Islet precursor cell (in vitro differentiated cells): ENCODE data around the gene TMEM51.

Experiments
- DNase-seq: peaks from one replicate; pipeline ENCODE4 v3.0.0-alpha.2; 2018

The TMEM51 gene

DNA sequence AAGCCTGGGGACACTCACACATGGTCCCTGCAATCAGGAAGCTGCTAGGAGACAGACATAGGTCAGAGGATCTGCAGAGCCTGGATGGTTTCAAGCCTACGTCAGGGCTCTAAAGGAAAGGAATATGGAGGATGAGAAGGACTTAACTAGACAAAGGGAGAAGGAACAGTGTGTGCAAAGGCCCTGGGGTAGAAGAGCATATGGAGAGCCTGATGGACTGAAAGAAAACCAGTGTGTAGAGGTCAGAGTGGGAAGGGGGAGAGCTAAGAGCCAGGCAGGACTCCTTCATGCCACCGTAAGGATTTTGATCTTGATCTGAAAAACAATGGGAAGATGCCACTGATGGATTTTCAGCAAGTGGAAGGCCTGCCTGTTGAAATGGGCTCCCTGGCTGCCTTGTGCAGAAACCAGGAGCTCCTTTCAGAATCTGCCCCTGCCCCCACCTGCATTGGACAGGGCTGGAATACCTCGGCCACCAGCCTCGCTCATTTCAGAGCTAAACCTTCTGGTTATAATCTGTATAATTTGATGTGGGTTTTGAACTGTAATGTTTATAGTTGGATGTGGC lies 102.1 kb downstream of the TMEM51 start:
- no peak for DNase-seq

DNA sequence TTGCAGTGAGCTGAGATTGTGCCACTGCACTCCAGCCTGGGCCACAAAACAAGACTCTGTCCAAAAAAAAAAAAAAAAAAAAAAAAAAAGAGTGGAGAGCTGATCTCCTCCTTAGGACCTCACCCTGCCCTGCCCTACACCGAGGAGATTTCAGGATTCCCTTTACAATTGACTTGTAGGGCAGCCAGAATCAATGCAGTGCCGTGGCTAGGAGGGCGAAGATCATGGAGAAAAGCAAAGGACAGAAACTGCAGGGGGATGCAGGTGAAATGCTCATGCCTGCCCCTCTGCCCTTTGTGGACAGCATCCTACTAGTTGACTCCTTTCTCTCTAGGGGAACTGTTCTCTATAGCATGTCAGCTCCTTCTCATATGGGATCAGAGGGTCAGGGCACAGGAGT lies 103.0 kb downstream of the TMEM51 start:
- no peak for DNase-seq

DNA sequence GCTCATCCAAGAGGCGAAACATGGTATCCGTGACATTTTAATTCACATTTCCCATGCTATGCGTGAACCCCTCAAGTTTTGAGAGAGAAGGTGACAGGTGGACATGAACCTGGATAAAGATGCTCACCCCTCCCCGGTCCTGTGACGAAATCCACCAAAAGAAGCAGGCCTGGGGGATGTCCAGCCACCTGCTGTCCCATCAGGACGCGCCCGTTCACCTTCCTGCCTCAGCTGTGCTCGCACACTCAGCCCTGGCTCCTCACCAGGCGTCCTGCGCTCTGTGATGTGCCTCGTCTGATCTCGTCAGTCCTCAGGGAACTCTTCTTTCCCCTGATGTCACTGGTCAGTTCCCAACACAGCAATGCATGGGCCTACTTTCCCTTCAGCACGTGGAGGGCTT lies 103.8 kb downstream of the TMEM51 start:
- no peak for DNase-seq

DNA sequence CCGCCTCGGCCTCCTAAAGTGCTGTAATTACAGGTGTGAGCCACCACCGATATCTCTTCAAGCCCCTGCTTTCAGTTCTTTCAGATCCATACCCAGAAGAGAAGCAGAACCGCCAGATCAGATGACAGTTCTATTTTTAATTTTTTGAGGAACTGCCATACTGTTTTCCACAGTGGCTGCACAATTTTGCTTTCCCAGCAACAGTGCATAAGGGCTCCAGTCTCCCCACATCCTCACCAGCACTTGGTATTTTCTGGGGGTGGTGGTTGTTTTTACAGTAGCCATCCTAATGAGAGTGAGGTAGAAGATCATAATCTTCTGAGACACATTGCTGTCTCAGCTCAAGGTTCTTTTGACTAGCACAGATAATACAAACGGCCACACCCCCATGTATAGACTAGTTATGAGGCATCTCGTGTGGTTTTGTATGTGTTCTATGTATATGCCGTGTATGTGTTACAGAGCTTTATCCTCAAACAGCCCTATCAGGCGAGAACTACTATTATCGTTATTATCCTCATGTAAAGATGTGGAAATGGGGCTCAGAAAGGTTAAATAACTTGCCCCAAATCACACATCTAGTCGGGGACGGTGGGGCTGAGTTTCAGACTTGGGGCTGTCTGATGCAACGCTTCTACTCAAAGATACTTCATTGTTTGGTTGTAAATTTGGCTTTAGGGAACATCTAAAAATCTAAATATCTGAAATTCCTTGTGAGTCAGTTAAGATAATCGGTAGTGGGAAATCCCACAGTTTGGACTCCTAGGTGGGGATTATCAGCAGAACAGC lies 105.5 kb downstream of the TMEM51 start:
- DNase-seq = no peak

DNA sequence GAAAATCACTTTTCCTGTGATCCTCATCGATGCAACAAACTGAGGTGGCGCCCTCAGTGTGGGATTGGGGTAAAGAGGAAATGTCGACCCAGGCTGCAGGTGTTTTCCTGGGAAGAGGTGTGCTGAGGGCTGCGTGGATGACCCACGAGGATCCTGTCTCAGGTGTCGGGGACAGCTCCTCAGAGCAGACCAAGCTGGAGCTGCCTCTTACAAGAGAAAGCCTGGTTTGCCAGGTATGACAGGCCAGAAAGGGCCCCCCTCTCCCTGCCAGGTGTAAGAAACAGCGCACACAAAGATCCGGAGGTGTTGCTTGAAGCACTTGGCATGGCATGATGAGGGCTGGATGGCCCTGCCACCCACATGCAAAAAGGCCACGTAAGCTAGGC lies 106.1 kb downstream of the TMEM51 start:
- no peak for DNase-seq

DNA sequence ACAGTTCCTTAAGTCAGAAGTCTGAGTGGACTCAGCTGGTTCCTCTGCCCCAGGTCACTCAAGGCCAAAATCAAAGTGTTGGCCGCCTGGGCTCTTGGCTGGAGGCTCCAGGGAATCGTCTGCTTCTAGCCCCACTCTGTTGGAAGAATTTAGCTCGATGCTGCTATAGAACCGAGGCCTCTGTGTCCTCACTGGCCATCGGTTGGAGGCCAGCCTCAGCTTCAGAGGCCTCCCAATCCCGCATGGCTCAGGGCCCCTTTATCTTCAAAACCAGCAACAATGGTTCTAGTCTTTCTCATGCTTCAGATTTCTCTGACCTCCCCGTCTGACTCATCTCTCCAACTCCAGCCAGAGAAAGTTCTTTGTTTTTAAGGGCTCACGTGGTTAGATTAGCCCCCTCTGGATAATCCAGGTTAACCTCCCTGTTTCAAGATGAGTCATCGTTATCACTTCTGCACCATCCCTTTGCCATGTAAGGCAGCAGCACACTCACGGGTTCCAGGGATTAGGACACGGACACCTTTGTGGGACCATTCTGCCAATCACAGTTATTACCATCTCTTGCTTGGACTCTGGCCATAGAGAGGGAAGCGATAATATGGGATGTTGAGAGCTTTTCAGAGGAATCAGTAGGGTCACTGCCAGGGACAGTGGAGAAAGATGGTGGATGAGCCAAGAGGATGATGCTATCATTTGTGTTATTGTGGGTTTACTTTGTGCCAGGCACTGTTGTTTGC lies 107.0 kb downstream of the TMEM51 start:
- DNase-seq = peak; percentile 69

DNA sequence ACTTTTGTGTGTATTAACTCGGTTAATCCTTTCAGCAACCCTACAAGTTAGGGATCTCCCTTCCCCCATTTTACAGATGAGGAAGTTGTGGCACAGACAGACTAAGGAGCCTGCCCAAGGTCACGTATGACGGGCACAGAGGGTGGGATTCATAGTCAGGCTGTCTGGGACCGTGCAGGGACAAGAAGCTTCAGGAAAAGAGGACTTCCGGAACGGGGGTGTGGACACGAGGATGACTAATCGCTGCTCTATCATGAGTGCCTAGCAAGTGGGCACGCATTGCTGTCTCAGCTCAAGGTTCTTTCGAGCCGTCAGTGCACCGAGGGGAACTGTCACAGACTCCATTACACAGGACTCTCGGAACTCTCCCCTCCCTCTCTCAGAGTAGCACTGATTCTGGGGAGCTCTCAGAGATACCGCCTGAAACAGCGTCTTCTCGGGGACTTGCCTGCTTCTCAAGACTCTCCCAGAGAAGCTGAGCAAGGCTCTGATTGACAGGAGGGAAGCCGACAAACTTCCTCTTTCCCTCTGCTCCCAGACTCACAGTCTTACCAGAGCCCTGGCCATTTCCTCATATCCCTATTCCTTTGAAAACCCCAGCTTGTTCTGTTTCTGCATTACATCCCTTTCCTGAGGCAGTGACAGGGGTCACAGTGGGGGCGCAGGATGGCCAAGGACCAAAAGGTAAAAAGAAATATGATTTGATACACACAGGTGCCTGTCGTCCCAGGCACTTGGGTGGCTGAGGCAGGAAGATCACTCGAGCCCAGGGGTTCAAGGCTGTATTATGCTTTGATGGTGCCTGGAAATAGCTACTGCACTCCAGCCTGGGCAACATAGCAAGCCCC lies 107.8 kb downstream of the TMEM51 start:
- peak; percentile 55 for DNase-seq

DNA sequence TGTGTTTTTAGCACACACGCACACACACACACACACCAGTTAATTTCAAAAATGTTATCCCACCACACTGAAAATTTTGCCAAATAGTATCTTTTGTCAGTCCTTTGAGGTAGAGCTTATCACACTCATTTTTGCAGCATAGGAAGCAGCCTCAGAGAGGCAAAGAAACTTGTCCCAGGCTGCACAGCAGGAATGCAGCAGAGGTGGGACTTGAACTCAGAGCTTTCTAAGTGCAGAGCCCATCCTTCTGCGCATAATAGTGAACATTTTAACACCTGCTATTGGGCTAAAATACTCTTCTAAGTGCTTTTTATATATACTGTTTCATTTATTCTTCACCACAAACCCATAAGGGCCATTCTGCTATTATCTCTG lies 108.4 kb downstream of the TMEM51 start:
- no peak for DNase-seq

DNA sequence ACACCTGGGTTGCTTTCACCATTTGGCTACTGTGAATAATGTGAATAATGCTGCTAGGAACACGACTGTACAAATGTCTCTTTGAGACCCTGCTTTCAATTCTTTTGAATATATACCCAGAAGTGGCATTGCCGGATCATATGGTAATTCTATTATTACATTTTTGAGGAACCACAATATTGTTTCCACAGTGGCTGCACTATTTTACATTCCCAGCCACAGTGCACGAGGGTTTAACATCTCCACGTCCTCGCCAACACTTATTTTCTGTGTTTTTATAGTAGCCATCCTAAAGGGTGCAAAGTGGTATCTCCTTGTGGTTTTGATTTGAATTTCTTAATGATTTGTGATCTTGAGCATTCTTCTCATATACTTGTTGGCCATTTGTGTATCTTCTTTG lies 109.2 kb downstream of the TMEM51 start:
- no peak for DNase-seq

DNA sequence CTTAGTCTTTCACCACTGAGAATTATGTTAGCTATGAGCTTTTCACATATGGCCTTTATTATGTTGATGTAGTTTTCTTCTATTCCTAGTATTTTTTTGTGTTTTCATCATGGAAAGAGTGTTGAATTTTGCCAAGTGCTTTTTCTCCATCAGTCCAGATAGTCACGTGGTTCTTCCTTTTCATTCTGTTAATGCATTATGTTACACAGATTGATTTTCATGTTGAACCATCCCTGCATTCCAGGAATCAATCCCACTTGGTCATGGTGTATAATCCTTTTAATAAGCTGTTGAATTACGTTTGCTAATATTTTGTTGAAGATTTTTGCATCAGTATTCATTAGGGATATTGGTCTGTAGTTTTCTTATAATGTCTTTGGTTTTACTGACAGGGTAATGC lies 111.2 kb downstream of the TMEM51 start:
- DNase-seq = no peak
